ENCODE results near the gene PDE4D.

GRCh38 chr5:59506285-59506877 lies 387.1 kb downstream of the PDE4D start:
- no peak for TF ChIP-seq RFX5 (IDR thresholded peaks at IDR 0.05; ENCODE audit: low read depth, low read length)
- TF ChIP-seq CTCF (IDR thresholded peaks at IDR 0.05 in 2 of 3, conservative IDR thresholded peaks at IDR 0.05 in 1 of 3; ENCODE audit: control insufficient read depth in 2 of 3, extremely low read depth in 1 of 3, insufficient read depth in 1 of 3, low read depth in 3 of 3, low read length in 3 of 3): peak; percentile 10 to 48 (median 31); a peak in 2 of 6 replicates
- TF ChIP-seq BCL11A (IDR thresholded peaks at IDR 0.05; ENCODE audit: low read depth, low read length): no peak
- TF ChIP-seq LARP7 (IDR thresholded peaks at IDR 0.05): no peak
- no peak for TF ChIP-seq YY1 (IDR thresholded peaks at IDR 0.05; ENCODE audit: low read depth, low read length)
- no peak for TF ChIP-seq POLR2AphosphoS5 (IDR thresholded peaks at IDR 0.05; ENCODE audit: low read length)
- TF ChIP-seq SMC3 (IDR thresholded peaks at IDR 0.05; ENCODE audit: borderline replicate concordance, low read length): peak; percentile 81; the same call in 1 of the 2 replicates
- TF ChIP-seq RCOR1 (conservative IDR thresholded peaks at IDR 0.05; ENCODE audit: low read depth, low read length): no peak
- no peak for TF ChIP-seq NR2C2 (IDR thresholded peaks at IDR 0.05; ENCODE audit: borderline replicate concordance, control insufficient read depth, insufficient read length, low read depth)
- TF ChIP-seq MYC (IDR thresholded peaks at IDR 0.05; ENCODE audit: insufficient read depth, insufficient read length, insufficient replicate concordance, low read length, severe bottlenecking): no peak
- no peak for TF ChIP-seq FOXK2 (IDR thresholded peaks at IDR 0.05)
- no peak for TF ChIP-seq CHD2 (IDR thresholded peaks at IDR 0.05; ENCODE audit: borderline replicate concordance, low read depth, low read length)
- TF ChIP-seq CHD1 (IDR thresholded peaks at IDR 0.05; ENCODE audit: low read depth, low read length): no peak
- TF ChIP-seq NR2C1 (IDR thresholded peaks at IDR 0.05): no peak

Data from GM12878 (cell line).